Measurements from ENCODE around the gene TMIGD2. TPM values are rescaled to one million over a fixed set of nuclear protein-coding genes. Genes with fewer than 3 reads are reported as not detected.
"Not testable (repeated sequence)": the region's sequence is repeated elsewhere in the genome, so short reads cannot be mapped to it uniquely, and the experiment has no call there.

The TMIGD2 gene
- total RNA-seq, 1 donor from 2014 or later = 0.19 TPM

DNA sequence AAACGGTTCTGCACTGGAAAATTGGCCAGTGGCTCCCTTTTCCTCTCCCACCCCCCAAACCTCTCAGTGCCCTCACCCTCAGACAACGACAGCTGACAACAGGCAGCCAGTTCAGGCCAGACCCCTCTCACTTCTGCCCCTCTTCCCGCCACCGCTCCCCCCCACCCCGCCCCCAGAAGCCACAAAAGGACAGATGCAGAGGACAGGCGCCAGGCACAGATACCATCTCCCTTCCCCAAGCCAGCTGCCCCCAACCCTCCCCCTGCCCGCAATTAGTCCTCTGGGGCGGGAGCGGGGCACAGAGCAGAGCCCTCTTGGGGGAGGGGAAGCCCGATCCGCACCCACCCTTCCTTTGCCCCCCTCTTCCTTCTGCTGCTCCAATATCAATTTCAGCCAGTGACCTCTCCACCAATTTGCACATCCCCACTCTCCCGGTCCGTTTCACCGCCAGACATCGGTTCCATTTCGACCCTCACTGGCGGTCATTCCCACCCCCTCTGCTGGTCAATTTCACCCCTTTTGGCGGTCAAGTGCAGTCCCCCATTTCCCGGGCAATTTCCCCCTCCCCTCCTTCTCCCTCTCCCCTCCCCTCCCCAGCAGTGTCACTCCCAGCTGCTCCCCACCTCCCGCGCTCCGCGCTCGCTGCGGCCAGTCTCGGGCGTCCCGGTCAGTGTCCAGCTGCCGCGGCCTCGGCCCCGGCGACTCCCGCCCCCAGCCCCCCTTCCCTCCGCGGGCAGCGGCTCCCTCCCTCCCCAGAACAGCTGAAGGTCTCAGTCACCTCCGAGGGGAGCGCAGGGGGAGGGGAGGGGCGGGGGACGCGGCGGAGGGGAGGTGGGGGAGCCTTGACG is 23.5 kb downstream of the TMIGD2 start, which contains the start of gene SHD:
SHD (plus strand) TSS at position 848 of the 848 bp plus-strand sequence. CDS start 798 bp downstream, outside the sequence.
- Histone ChIP-seq H3K27ac (no peak within 1 kb of the TSS), H4K20me1 (ENCODE audit: low read depth) (no peaks in the 10 kb centered on the region), H3K4me1 (peaks cover 12% of the 10 kb centered on the region), H3K27me3 (peaks cover 69% of the 10 kb centered on the region), H3K9ac (no peak within 1 kb of the TSS), H3K4me3 (peak within 1 kb of the TSS; percentile 67), H3K9me3 (ENCODE audit: low read depth) (no peaks in the 10 kb centered on the region), H2AFZ (replicated peaks) (peak within 1 kb of the TSS; percentile 72), H3F3A (ENCODE audit: low read depth) (peaks cover 22% of the 10 kb centered on the region), H3K36me3 (no peaks in the 10 kb centered on the region), H3K4me2 (peak within 1 kb of the TSS; percentile 98), H3K79me2 (ENCODE audit: low read depth) (no peaks in the 10 kb centered on the region)
- Mint-ChIP-seq H3K27me3 (ENCODE audit: insufficient read depth, low read depth) (peaks cover 28% of the 10 kb centered on the region), H3K4me1 (peaks cover 13% of the 10 kb centered on the region), H3K36me3 (no peaks in the 10 kb centered on the region), H3K9me3 (no peaks in the 10 kb centered on the region), H3K27ac (no peak within 1 kb of the TSS), H3K4me3 (peak within 1 kb of the TSS; percentile 86)
- DNase-seq (ENCODE audit: low spot score) = peak; percentile 64
- no peak for TF ChIP-seq EZH2 (IDR thresholded peaks at IDR 0.05)
- TF ChIP-seq, protein P1, sequence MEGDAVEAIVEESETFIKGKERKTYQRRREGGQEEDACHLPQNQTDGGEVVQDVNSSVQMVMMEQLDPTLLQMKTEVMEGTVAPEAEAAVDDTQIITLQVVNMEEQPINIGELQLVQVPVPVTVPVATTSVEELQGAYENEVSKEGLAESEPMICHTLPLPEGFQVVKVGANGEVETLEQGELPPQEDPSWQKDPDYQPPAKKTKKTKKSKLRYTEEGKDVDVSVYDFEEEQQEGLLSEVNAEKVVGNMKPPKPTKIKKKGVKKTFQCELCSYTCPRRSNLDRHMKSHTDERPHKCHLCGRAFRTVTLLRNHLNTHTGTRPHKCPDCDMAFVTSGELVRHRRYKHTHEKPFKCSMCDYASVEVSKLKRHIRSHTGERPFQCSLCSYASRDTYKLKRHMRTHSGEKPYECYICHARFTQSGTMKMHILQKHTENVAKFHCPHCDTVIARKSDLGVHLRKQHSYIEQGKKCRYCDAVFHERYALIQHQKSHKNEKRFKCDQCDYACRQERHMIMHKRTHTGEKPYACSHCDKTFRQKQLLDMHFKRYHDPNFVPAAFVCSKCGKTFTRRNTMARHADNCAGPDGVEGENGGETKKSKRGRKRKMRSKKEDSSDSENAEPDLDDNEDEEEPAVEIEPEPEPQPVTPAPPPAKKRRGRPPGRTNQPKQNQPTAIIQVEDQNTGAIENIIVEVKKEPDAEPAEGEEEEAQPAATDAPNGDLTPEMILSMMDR (IDR thresholded peaks at IDR 0.05) = no peak
- TF ChIP-seq EZH2phosphoT487 (IDR thresholded peaks at IDR 0.05) = no peak

DNA sequence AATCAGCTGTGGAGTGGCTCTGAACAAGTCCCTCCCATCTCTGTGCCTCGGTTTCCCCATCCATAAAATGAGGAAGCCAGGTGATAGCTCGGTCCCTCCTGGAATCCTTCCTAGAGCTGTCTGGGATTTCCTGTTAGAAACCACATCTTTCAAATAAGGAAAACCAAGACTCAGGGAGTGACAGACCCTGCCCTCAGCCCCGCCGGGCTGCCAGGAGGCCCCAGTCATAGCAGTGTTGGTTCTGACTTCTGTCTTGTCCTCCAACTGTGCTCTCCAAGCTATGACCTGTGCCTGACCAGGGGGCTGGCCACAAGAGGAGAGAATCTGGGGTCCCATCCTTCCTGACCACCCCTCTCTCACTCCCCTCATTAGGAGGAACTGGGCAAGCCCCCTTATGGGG is 24.2 kb downstream of the TMIGD2 start:
- H3K4me2 ChIP-seq = peak overlapping the region; percentile 98
- no peak overlapping the region for H2AFZ ChIP-seq (replicated peaks)

DNA sequence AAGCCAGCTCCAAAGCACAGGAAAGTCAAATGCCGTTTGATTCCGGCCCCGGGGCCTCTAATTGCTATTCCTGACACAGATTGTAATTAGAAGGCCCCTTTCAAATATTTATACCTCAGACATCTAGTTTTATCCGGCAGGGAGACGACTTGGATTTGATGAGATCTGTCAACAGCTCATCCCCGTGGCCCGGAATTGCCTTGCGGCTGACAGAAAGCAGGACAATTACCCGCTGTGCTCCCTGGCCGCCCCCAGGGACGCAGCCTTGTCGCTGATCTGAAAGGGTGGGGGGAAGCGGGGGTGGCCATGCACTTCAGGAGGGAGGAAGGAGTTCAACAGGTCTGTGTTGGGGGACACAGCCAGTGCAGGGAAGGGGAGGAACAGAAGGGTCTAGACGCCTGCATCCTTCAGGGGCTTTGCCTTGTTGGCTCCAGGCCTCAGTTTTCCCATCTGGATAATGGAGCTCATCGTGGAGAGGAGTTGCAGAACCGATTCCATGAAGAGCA is 24.9 kb downstream of the TMIGD2 start:
- Mint-ChIP-seq H3K4me1 (peaks cover 13% of the 10 kb centered on the region), H3K9me3 (no peaks in the 10 kb centered on the region), H3K27ac (no peak overlapping the region), H3K4me3 (no peak overlapping the region), H3K27me3 (ENCODE audit: insufficient read depth, low read depth) (peaks cover 24% of the 10 kb centered on the region), H3K36me3 (no peaks in the 10 kb centered on the region)
- Histone ChIP-seq H3K27ac (no peak overlapping the region), H3K79me2 (ENCODE audit: low read depth) (no peaks in the 10 kb centered on the region), H2AFZ (replicated peaks) (no peak overlapping the region), H3K9me3 (ENCODE audit: low read depth) (no peaks in the 10 kb centered on the region), H3K36me3 (no peaks in the 10 kb centered on the region), H3K27me3 (peaks cover 57% of the 10 kb centered on the region), H3K9ac (no peak overlapping the region), H3K4me1 (peaks cover 12% of the 10 kb centered on the region), H3F3A (ENCODE audit: low read depth) (peaks cover 22% of the 10 kb centered on the region), H4K20me1 (ENCODE audit: low read depth) (no peaks in the 10 kb centered on the region), H3K4me2 (no peak overlapping the region), H3K4me3 (no peak overlapping the region)
- TF ChIP-seq, protein P1 (IDR thresholded peaks at IDR 0.05) = no peak
- no peak for TF ChIP-seq EZH2phosphoT487 (IDR thresholded peaks at IDR 0.05)
- TF ChIP-seq EZH2 (IDR thresholded peaks at IDR 0.05) = no peak
- DNase-seq (ENCODE audit: low spot score) = no peak

More for the DNA sequence above, 24.2 kb downstream of the TMIGD2 start:
- Mint-ChIP-seq H3K36me3 (no peaks in the 10 kb centered on the region), H3K4me1 (peaks cover 13% of the 10 kb centered on the region), H3K27me3 (ENCODE audit: insufficient read depth, low read depth) (peaks cover 28% of the 10 kb centered on the region), H3K4me3 (peak overlapping the region; percentile 85), H3K9me3 (no peaks in the 10 kb centered on the region), H3K27ac (no peak overlapping the region)
- no peak overlapping the region for H3K27ac ChIP-seq
- peaks cover 64% of the 10 kb centered on the region for H3K27me3 ChIP-seq
- H3K4me3 ChIP-seq = no peak overlapping the region
- no peak overlapping the region for H3K9ac ChIP-seq
- H3F3A ChIP-seq (ENCODE audit: low read depth) = peaks cover 22% of the 10 kb centered on the region
- TF ChIP-seq, protein P1 (IDR thresholded peaks at IDR 0.05) = no peak
- TF ChIP-seq EZH2phosphoT487 (IDR thresholded peaks at IDR 0.05) (no peak), EZH2 (IDR thresholded peaks at IDR 0.05) (no peak)
- H3K36me3 ChIP-seq = no peaks in the 10 kb centered on the region
- H3K79me2 ChIP-seq (ENCODE audit: low read depth) = no peaks in the 10 kb centered on the region
- no peak for DNase-seq (ENCODE audit: low spot score)
- H3K9me3 ChIP-seq (ENCODE audit: low read depth) = no peaks in the 10 kb centered on the region
- peaks cover 12% of the 10 kb centered on the region for H3K4me1 ChIP-seq
- H4K20me1 ChIP-seq (ENCODE audit: low read depth) = no peaks in the 10 kb centered on the region

DNA sequence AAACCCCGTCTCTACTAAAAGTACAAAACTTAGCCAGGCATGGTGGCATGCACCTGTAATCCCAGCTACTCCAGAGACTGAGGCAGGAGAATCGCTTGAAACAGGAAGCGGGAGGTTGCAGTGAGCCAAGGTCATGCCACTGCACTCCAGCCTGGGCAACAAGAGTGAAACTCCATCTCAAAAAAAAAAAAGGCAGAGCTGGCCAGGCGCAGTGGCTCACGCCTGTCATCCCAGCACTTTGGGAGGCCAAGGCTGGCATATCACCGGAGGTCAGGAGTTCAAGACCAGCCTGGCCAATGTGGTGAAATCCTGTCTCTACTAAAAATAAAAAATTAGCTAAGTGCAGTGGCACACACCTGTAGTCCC is 27.9 kb downstream of the TMIGD2 start:
- not testable (repeated sequence) for H3K4me3 ChIP-seq; H3K4me1 ChIP-seq; H2AFZ ChIP-seq (replicated peaks); H3K4me2 ChIP-seq; H3K9me3 Mint-ChIP-seq; H4K20me1 ChIP-seq (ENCODE audit: low read depth); H3K36me3 ChIP-seq; H3K27me3 Mint-ChIP-seq (ENCODE audit: insufficient read depth, low read depth); H3K27ac Mint-ChIP-seq; H3K27ac ChIP-seq; H3K4me3 Mint-ChIP-seq; H3K9me3 ChIP-seq (ENCODE audit: low read depth); H3K36me3 Mint-ChIP-seq; H3K79me2 ChIP-seq (ENCODE audit: low read depth); DNase-seq (ENCODE audit: low spot score); H3K9ac ChIP-seq
- Histone ChIP-seq H3F3A (ENCODE audit: low read depth) (peaks cover 17% of the 10 kb centered on the region), H3K27me3 (peaks cover 27% of the 10 kb centered on the region)
- H3K4me1 Mint-ChIP-seq = peaks cover 13% of the 10 kb centered on the region

Measured in neural progenitor cell (in vitro differentiated cells).